Right lobe of liver (tissue), 6 donors: ENCODE results near the gene ARFGEF3. TPM values are rescaled to one million over a fixed set of nuclear protein-coding genes. Genes with fewer than 3 reads are reported as not detected.

ENCODE experiments used
- ATAC-seq, 4 donors: fragments of 200-7000 bp; cut with Tn5 transposase; one replicate each; pipeline ENCODE4 v1.9.1; 2020; ENCODE audit warnings: mild to moderate bottlenecking in 4 of 4, moderate library complexity in 4 of 4
- DNase-seq, 3 donors: peaks; one replicate each; pipeline ENCODE4 v3.0.0-alpha.2; 2020
- H3K27ac ChIP-seq, 3 donors: fragments of 200-600 bp; one replicate each; pipeline ENCODE4 v1.8.0; 2022
- H3K27me3 ChIP-seq, 2 donors: fragments of 200-600 bp; one replicate each; pipeline ENCODE4 v1.8.0; 2022
- H3K36me3 ChIP-seq, 4 donors: fragments of 200-600 bp; sonication (generic) in 1 of 4; one replicate each; pipeline versions ENCODE4 v1.5.1 to v1.8.0; 2017 to 2022; ENCODE audit warnings: control low read depth in 1 of 4
- H3K4me1 ChIP-seq, 4 donors: fragments of 200-600 bp; sonication (generic) in 1 of 4; one replicate each; pipeline versions ENCODE4 v1.5.1 to v1.8.0; 2017 to 2022; ENCODE audit warnings: control low read depth in 1 of 4
- H3K4me3 ChIP-seq, 3 donors: fragments of 200-600 bp; one replicate each; pipeline ENCODE4 v1.8.0; 2022
- H3K9me3 ChIP-seq, 4 donors: fragments of 200-600 bp; sonication (generic) in 1 of 4; one replicate each; pipeline versions ENCODE4 v1.5.1 to v1.8.0; 2017 to 2022; ENCODE audit warnings: control low read depth in 1 of 4
- POLR2A ChIP-seq: fragments of 450-650 bp; IDR thresholded peaks from one replicate; pipeline ENCODE4 v1.6.1; 2017; ENCODE audit warnings: antibody characterized with exemption, mild to moderate bottlenecking
- WGBS: methylation state at CpG from one replicate; pipeline ENCODE4 v1.1.6; 2018; ENCODE audit warnings: low coverage, low lambda C conversion rate; ENCODE audit not compliant: insufficient coverage; ENCODE audit errors: missing lambda C conversion rate; 5-methylcytosine and 5-hydroxymethylcytosine counted together
- intact Hi-C, 2 donors: fragments of 100-400 bp; cut with DNase I; formaldehyde crosslinking; loops; one replicate each; pipeline versions ENCODE4 v1.11.2 to v1.14.1; 2022
- total RNA-seq, 6 experiments: library from RNA; depleted of rRNA in 2 of 6; stranded (reverse); fragments of >200 nt in 2 of 6; fragmentation: NEBNext Ultra II Directional in 3 of 6; extraction: Animal tissue kit (Norgen Biotek cat#: 25700) in 3 of 6; gene quantifications; one replicate each; pipeline versions ENCODE4 v1.1.0 to v1.2.4, GENCODE V29; 2016 to 2023
- TF ChIP-seq, protein P1 (sequence below), 4 donors: fragments of 200-600 bp in 3 of 4; fragments of 450-650 bp in 1 of 4; IDR thresholded peaks; one replicate each; pipeline versions ENCODE4 v1.5.1 to v1.8.0; 2016 to 2022; ENCODE audit warnings: antibody characterized with exemption in 4 of 4, mild to moderate bottlenecking in 2 of 4
- donor health status: DM: no; HTN: yes; CAD: no.
- donor health status: DM: no; HTN: no; CAD: no.
- donor health status: DM: no; HTN: no; CAD: no.
- donor health status: DM: no; HTN: yes; CAD: no.
- donor health status: DM: no; HTN: yes; CAD: no.

The ARFGEF3 gene
- total RNA-seq, 6 experiments from 2014 or later, result 0.07 to 2.0 (median 0.24) TPM

- no peak for TF ChIP-seq POLR2A
- TF ChIP-seq, protein P1, sequence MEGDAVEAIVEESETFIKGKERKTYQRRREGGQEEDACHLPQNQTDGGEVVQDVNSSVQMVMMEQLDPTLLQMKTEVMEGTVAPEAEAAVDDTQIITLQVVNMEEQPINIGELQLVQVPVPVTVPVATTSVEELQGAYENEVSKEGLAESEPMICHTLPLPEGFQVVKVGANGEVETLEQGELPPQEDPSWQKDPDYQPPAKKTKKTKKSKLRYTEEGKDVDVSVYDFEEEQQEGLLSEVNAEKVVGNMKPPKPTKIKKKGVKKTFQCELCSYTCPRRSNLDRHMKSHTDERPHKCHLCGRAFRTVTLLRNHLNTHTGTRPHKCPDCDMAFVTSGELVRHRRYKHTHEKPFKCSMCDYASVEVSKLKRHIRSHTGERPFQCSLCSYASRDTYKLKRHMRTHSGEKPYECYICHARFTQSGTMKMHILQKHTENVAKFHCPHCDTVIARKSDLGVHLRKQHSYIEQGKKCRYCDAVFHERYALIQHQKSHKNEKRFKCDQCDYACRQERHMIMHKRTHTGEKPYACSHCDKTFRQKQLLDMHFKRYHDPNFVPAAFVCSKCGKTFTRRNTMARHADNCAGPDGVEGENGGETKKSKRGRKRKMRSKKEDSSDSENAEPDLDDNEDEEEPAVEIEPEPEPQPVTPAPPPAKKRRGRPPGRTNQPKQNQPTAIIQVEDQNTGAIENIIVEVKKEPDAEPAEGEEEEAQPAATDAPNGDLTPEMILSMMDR (IDR thresholded peaks at IDR 0.05), result no peak
- peaks cover 0 to 3% of the 10 kb centered on the region in 2 donors for H3K27me3 ChIP-seq
- H3K4me1 ChIP-seq, result no peaks in the 10 kb centered on the region
- no peak overlapping the region for H3K27ac ChIP-seq
- 50% methylated on average over 1 of the region's 1 CpG for WGBS
- H3K9me3 ChIP-seq, result no peaks in the 10 kb centered on the region
- H3K36me3 ChIP-seq, result no peaks in the 10 kb centered on the region
- DNase-seq (no peak), ATAC-seq (no peak)
- no peak overlapping the region for H3K4me3 ChIP-seq
- intact Hi-C loops, result no loop called here
These were observed 6.3 kb upstream of the ARFGEF3 start for GRCh38 chr6:138155443-138155842.

DNA sequence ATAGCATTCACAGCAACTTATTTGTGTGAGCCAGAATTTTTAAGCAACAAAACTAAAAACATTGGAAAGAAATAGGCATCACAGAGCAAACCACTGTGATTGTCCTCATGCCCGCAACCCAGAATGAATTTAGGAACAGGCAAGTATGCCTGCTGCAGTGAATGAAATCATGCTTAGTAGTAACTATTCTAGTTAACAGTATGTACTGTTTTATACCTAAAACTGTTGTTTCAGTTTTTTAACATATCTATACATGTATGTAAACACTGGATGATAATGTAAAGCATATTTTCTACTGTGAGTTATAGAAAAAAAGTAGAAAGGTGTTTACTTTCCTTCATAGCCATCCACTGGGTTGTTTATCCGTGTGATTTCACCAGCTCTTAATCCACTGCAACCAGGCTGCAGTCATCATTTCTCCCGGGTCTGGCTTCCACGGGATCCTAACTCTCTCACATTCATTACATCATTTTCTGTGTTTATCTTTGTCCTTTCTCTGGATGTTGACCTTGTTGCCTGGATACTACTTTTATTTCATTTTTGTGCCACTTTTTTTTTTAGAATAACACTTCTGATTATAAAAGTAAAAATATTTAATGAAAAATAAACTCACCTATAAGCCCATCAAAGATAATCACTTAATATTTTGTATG lies 3.6 kb upstream of the ARFGEF3 start:
- H3K4me1 ChIP-seq, result peaks cover 0 to 14% (median 0%) of the 10 kb centered on the region in 4 donors

DNA sequence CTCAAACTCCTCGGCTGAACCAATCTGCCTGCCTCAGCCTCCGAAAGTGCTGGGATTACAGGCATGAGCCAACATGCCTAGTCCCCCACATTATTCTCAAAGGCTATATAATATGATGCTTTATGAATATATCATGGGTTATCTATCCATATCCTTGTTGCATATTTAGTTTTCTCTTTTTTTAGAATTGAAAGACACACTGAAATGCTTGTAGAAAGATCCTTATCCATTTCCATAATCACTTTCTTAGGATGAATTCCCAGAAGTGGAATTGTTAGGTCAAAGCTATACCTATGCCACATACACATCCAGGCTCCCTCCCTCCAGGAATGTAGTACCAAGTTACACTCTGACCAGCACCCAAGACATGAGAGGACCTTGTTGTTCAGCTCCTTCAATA lies 2.5 kb upstream of the ARFGEF3 start:
- peaks cover 4 to 15% of the 10 kb centered on the region in 2 donors for H3K27me3 ChIP-seq
- DNase-seq, result no peak
- intact Hi-C loops, result no loop called here
- 69% methylated on average over 2 of the region's 2 CpGs for WGBS
- no peaks in the 10 kb centered on the region for H3K36me3 ChIP-seq
- peaks cover 0 to 14% (median 0%) of the 10 kb centered on the region in 4 donors for H3K4me1 ChIP-seq
- H3K4me3 ChIP-seq, result no peak overlapping the region
- H3K27ac ChIP-seq, result no peak overlapping the region
- ATAC-seq, result no peak
- TF ChIP-seq, protein P1 (IDR thresholded peaks at IDR 0.05), result no peak
- TF ChIP-seq POLR2A, result no peak
- H3K9me3 ChIP-seq, result no peaks in the 10 kb centered on the region

More for the DNA sequence above, 3.6 kb upstream of the ARFGEF3 start:
- intact Hi-C loops, result no loop called here
- WGBS, result 35% methylated on average over 4 of the region's 4 CpGs
- ATAC-seq (peak in 1 of 4 donors; percentile 39), DNase-seq (no peak)
- no peak for TF ChIP-seq POLR2A
- TF ChIP-seq, protein P1 (IDR thresholded peaks at IDR 0.05), result no peak
- no peak overlapping the region for H3K4me3 ChIP-seq
- peaks cover 0 to 15% of the 10 kb centered on the region in 2 donors for H3K27me3 ChIP-seq
- no peaks in the 10 kb centered on the region for H3K36me3 ChIP-seq
- H3K27ac ChIP-seq, result no peak overlapping the region
- no peaks in the 10 kb centered on the region for H3K9me3 ChIP-seq

GRCh38 chr6:138160329-138161087 lies 1.2 kb upstream of the ARFGEF3 start:
- H3K27ac ChIP-seq, result no peak overlapping the region

More at GRCh38 chr6:138160329-138161087, 1.2 kb upstream of the ARFGEF3 start:
- DNase-seq (no peak), ATAC-seq (no peak)
- Histone ChIP-seq H3K27me3 (peaks cover 4 to 15% of the 10 kb centered on the region in 2 donors), H3K4me1 (peaks cover 0 to 14% (median 0%) of the 10 kb centered on the region in 4 donors), H3K9me3 (no peaks in the 10 kb centered on the region), H3K36me3 (no peaks in the 10 kb centered on the region), H3K4me3 (no peak overlapping the region)
- no peak for TF ChIP-seq POLR2A
- TF ChIP-seq, protein P1 (IDR thresholded peaks at IDR 0.05), result no peak
- WGBS, result 54% methylated on average over 7 of the region's 11 CpGs
- intact Hi-C loops, result no loop called here
